ENCODE results near the gene LCE3A. TPM values are rescaled to one million over a fixed set of nuclear protein-coding genes. Genes with fewer than 3 reads are reported as not detected.
"Not testable (repeated sequence)": the region's sequence is repeated elsewhere in the genome, so short reads cannot be mapped to it uniquely, and the experiment has no call there.

The LCE3A gene
- total and polyA plus RNA-seq, 4 donors, result not detected

GRCh38 chr1:152596986-152597385 is 25.9 kb downstream of the LCE3A start:
- peaks cover 7% of the 10 kb centered on the region for H3K9me3 ChIP-seq (ENCODE audit: control insufficient read depth, low read length)
- intact Hi-C loops (cut with DNase I), result no loop called here
- H3K4me1 ChIP-seq (ENCODE audit: control insufficient read depth in 1 of 2, insufficient read depth in 2 of 2, low read length in 2 of 2), result no peaks in the 10 kb centered on the region
- H3K27me3 ChIP-seq (ENCODE audit: control insufficient read depth in 1 of 2, insufficient read depth in 2 of 2, low read length in 1 of 2), result no peaks in the 10 kb centered on the region
- ATAC-seq (ENCODE audit: low FRiP score), result no peak
- no peaks in the 10 kb centered on the region for H3K36me3 ChIP-seq (ENCODE audit: control insufficient read depth in 1 of 2, insufficient read depth in 2 of 2, low read length in 1 of 2)
- H3K27ac ChIP-seq (ENCODE audit: low read depth in 1 of 2, low read length in 2 of 2), result no peak overlapping the region
- WGBS, 2 donors, result 82% methylated on average over 2 of the region's 2 CpGs; no CpG with 5 or more reads in 1 of the 2 donors
- no peak for DNase-seq
- no peak overlapping the region for H3K4me3 ChIP-seq (ENCODE audit: low read length in 2 of 2)

GRCh38 chr1:152585586-152585985 is 37.3 kb downstream of the LCE3A start:
- intact Hi-C loops (cut with DNase I), result no loop called here
- no peak for ATAC-seq (ENCODE audit: low FRiP score)
- Histone ChIP-seq H3K27ac (ENCODE audit: low read depth in 1 of 2, low read length in 2 of 2) (no peak overlapping the region), H3K36me3 (ENCODE audit: control insufficient read depth in 1 of 2, insufficient read depth in 2 of 2, low read length in 1 of 2) (no peaks in the 10 kb centered on the region), H3K27me3 (ENCODE audit: control insufficient read depth in 1 of 2, insufficient read depth in 2 of 2, low read length in 1 of 2) (peaks cover 0 to 2% of the 10 kb centered on the region in 2 donors), H3K9me3 (ENCODE audit: control insufficient read depth, low read length) (peaks cover 2% of the 10 kb centered on the region), H3K4me1 (ENCODE audit: control insufficient read depth in 1 of 2, insufficient read depth in 2 of 2, low read length in 2 of 2) (no peaks in the 10 kb centered on the region), H3K4me3 (ENCODE audit: low read length in 2 of 2) (no peak overlapping the region)
- DNase-seq, result no peak
- 53% methylated on average over 1 of the region's 1 CpG; no CpG with 5 or more reads in 1 of the 2 donors for WGBS, 2 donors

- H3K4me1 ChIP-seq (ENCODE audit: control insufficient read depth in 1 of 2, insufficient read depth in 2 of 2, low read length in 2 of 2), result no peaks in the 10 kb centered on the region
- intact Hi-C loops (cut with DNase I), result no loop called here
- no peak overlapping the region for H3K27ac ChIP-seq (ENCODE audit: low read depth in 1 of 2, low read length in 2 of 2)
- no peak overlapping the region for H3K4me3 ChIP-seq (ENCODE audit: low read length in 2 of 2)
- 66 to 79% methylated on average over 1 of the region's 1 CpG for WGBS, 2 donors
- H3K27me3 ChIP-seq (ENCODE audit: control insufficient read depth in 1 of 2, insufficient read depth in 2 of 2, low read length in 1 of 2), result peaks cover 0 to 2% of the 10 kb centered on the region in 2 donors
- no peaks in the 10 kb centered on the region for H3K36me3 ChIP-seq (ENCODE audit: control insufficient read depth in 1 of 2, insufficient read depth in 2 of 2, low read length in 1 of 2)
- DNase-seq (no peak), ATAC-seq (ENCODE audit: low FRiP score) (no peak)
- H3K9me3 ChIP-seq (ENCODE audit: control insufficient read depth, low read length), result peaks cover 3% of the 10 kb centered on the region
Observed at GRCh38 chr1:152582647-152583046, 40.3 kb downstream of the LCE3A start.

DNA sequence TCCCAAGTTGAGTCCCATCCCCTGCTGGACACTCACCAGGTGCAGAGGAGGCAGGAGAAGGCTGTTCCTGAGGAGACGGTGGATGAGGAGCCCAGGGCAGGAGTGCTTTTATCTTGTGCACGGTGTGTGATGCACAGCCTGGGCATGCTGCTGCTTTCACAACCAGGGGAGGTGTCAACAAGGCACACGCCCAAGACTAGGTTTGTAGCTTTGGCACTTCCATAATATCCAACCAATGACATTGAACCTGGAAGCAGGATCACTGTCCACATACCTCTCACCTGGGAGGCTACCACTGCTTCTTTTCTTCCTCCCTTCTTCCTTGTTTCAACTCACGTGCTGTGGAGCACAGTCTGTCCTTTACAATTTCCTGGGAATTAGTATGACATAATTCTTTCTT is 42.5 kb downstream of the LCE3A start, which contains the start of gene LCE3D:
LCE3D (minus strand) TSS at position 84 of the 400 bp plus-strand sequence. CDS start 580 bp downstream, outside the sequence.
- ATAC-seq (ENCODE audit: low FRiP score) (peak; percentile 41), DNase-seq (no peak)
- H3K9me3 ChIP-seq (ENCODE audit: control insufficient read depth, low read length), result peaks cover 3% of the 10 kb centered on the region
- H3K4me1 ChIP-seq (ENCODE audit: control insufficient read depth in 1 of 2, insufficient read depth in 2 of 2, low read length in 2 of 2), result no peaks in the 10 kb centered on the region
- H3K36me3 ChIP-seq (ENCODE audit: control insufficient read depth in 1 of 2, insufficient read depth in 2 of 2, low read length in 1 of 2), result no peaks in the 10 kb centered on the region
- 68 to 72% methylated on average over 4 of the region's 4 CpGs for WGBS, 2 donors
- H3K4me3 ChIP-seq (ENCODE audit: low read length in 2 of 2), result no peak within 1 kb of the TSS
- peaks cover 0 to 2% of the 10 kb centered on the region in 2 donors for H3K27me3 ChIP-seq (ENCODE audit: control insufficient read depth in 1 of 2, insufficient read depth in 2 of 2, low read length in 1 of 2)
- no peak within 1 kb of the TSS for H3K27ac ChIP-seq (ENCODE audit: low read depth in 1 of 2, low read length in 2 of 2)
- intact Hi-C loops (cut with DNase I), result no loop called here

DNA sequence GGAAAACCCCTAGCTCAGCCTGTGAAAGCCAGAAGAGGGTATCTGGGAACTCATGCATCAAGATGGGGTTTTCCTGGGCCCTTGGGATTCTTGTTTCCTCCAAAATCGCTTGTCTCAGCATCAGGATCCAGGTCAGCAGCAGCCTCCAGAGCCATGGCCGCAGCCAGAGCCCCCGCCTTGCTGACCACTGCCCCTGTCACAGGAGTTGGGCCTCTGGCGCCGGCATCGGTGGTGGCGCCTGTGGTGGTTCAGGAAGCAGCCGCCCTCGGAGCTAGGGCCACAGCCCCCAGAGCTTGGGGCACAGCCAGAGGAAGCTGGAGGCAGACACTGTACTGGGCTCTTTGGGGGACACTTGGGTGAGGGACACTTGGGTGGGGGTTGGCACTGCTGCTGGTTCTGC is 43.4 kb downstream of the LCE3A start:
- intact Hi-C loops (cut with DNase I); H3K4me1 ChIP-seq (ENCODE audit: control insufficient read depth in 1 of 2, insufficient read depth in 2 of 2, low read length in 2 of 2); H3K27ac ChIP-seq (ENCODE audit: low read depth in 1 of 2, low read length in 2 of 2); H3K4me3 ChIP-seq (ENCODE audit: low read length in 2 of 2); H3K36me3 ChIP-seq (ENCODE audit: control insufficient read depth in 1 of 2, insufficient read depth in 2 of 2, low read length in 1 of 2); DNase-seq; ATAC-seq (ENCODE audit: low FRiP score); H3K9me3 ChIP-seq (ENCODE audit: control insufficient read depth, low read length); H3K27me3 ChIP-seq (ENCODE audit: control insufficient read depth in 1 of 2, insufficient read depth in 2 of 2, low read length in 1 of 2): not testable (repeated sequence)
- 89 to 90% methylated on average over 7 to 9 of the region's 9 CpGs for WGBS, 2 donors

- H3K27ac ChIP-seq (ENCODE audit: low read depth in 1 of 2, low read length in 2 of 2), result no peak overlapping the region
- 66 to 82% methylated on average over 2 of the region's 2 CpGs for WGBS, 2 donors
- H3K36me3 ChIP-seq (ENCODE audit: control insufficient read depth in 1 of 2, insufficient read depth in 2 of 2, low read length in 1 of 2), result no peaks in the 10 kb centered on the region
- DNase-seq, result no peak
- intact Hi-C loops (cut with DNase I), result no loop called here
- ATAC-seq (ENCODE audit: low FRiP score), result no peak
- H3K4me3 ChIP-seq (ENCODE audit: low read length in 2 of 2), result no peak overlapping the region
- peaks cover 1% of the 10 kb centered on the region for H3K9me3 ChIP-seq (ENCODE audit: control insufficient read depth, low read length)
- peaks cover 0 to 2% of the 10 kb centered on the region in 2 donors for H3K27me3 ChIP-seq (ENCODE audit: control insufficient read depth in 1 of 2, insufficient read depth in 2 of 2, low read length in 1 of 2)
- H3K4me1 ChIP-seq (ENCODE audit: control insufficient read depth in 1 of 2, insufficient read depth in 2 of 2, low read length in 2 of 2), result no peaks in the 10 kb centered on the region
Observed at GRCh38 chr1:152577168-152577567, 45.7 kb downstream of the LCE3A start.

Other genes starting within 250 kb of the LCE3A start
- not detected for gene CRNN, start 208.8 kb downstream of the LCE3A start, total RNA-seq
- 1 to 10 TPM; 1.4 to 3.0 TPM for gene CRNN, start 208.8 kb downstream of the LCE3A start, polyA plus RNA-seq
- gene LCE5A, start 112.3 kb downstream of the LCE3A start, total RNA-seq, result not detected
- gene LCE5A, start 112.3 kb downstream of the LCE3A start, polyA plus RNA-seq, result under 1 TPM in 1 of 2 donors, not detected in 1; 0.15 TPM
- gene CRCT1, start 108.6 kb downstream of the LCE3A start, total RNA-seq, result not detected
- gene CRCT1, start 108.6 kb downstream of the LCE3A start, polyA plus RNA-seq, result 1 to 10 TPM in 1 of 2 donors, under 1 TPM in 1; 0.18 to 1.1 TPM
- not detected for gene LCE3E, start 56.3 kb downstream of the LCE3A start, total RNA-seq
- not detected for gene LCE3E, start 56.3 kb downstream of the LCE3A start, polyA plus RNA-seq
- gene LCE3D, start 42.6 kb downstream of the LCE3A start, total RNA-seq, result not detected
- gene LCE3D, start 42.6 kb downstream of the LCE3A start, polyA plus RNA-seq, result not detected
- not detected for gene LCE3C, start 22.9 kb downstream of the LCE3A start, total RNA-seq
- not detected for gene LCE3C, start 22.9 kb downstream of the LCE3A start, polyA plus RNA-seq
- not detected for gene LCE3B, start 9.3 kb downstream of the LCE3A start, total RNA-seq
- gene LCE3B, start 9.3 kb downstream of the LCE3A start, polyA plus RNA-seq, result not detected
- gene LCE2D, start 40.3 kb upstream of the LCE3A start, total RNA-seq, result not detected
- not detected for gene LCE2D, start 40.3 kb upstream of the LCE3A start, polyA plus RNA-seq
- not detected for gene LCE2C, start 52.2 kb upstream of the LCE3A start, total RNA-seq
- not detected for gene LCE2C, start 52.2 kb upstream of the LCE3A start, polyA plus RNA-seq
- not detected for gene LCE2B, start 63.0 kb upstream of the LCE3A start, total RNA-seq
- not detected for gene LCE2B, start 63.0 kb upstream of the LCE3A start, polyA plus RNA-seq
- gene LCE2A, start 75.2 kb upstream of the LCE3A start, total RNA-seq, result not detected
- not detected for gene LCE2A, start 75.2 kb upstream of the LCE3A start, polyA plus RNA-seq
- gene LCE4A, start 85.1 kb upstream of the LCE3A start, total RNA-seq, result not detected
- gene LCE4A, start 85.1 kb upstream of the LCE3A start, polyA plus RNA-seq, result not detected
- gene KPRP, start 134.9 kb upstream of the LCE3A start, total RNA-seq, result not detected
- not detected for gene KPRP, start 134.9 kb upstream of the LCE3A start, polyA plus RNA-seq
- gene LCE1F, start 152.0 kb upstream of the LCE3A start, total RNA-seq, result not detected
- not detected for gene LCE1F, start 152.0 kb upstream of the LCE3A start, polyA plus RNA-seq
- gene LCE1E, start 163.2 kb upstream of the LCE3A start, total RNA-seq, result not detected
- not detected for gene LCE1E, start 163.2 kb upstream of the LCE3A start, polyA plus RNA-seq
- gene LCE1D, start 173.6 kb upstream of the LCE3A start, total RNA-seq, result not detected
- not detected for gene LCE1D, start 173.6 kb upstream of the LCE3A start, polyA plus RNA-seq
- gene LCE1C, start 183.5 kb upstream of the LCE3A start, total RNA-seq, result not detected
- not detected for gene LCE1C, start 183.5 kb upstream of the LCE3A start, polyA plus RNA-seq
- gene LCE1B, start 188.9 kb upstream of the LCE3A start, total RNA-seq, result not detected
- gene LCE1B, start 188.9 kb upstream of the LCE3A start, polyA plus RNA-seq, result not detected
- not detected for gene LCE1A, start 204.4 kb upstream of the LCE3A start, total RNA-seq
- gene LCE1A, start 204.4 kb upstream of the LCE3A start, polyA plus RNA-seq, result not detected
- gene LCE6A, start 219.8 kb upstream of the LCE3A start, total RNA-seq, result not detected
- not detected for gene LCE6A, start 219.8 kb upstream of the LCE3A start, polyA plus RNA-seq
- gene LCE7A, start 236.9 kb upstream of the LCE3A start, total RNA-seq, result not detected
- not detected for gene LCE7A, start 236.9 kb upstream of the LCE3A start, polyA plus RNA-seq